Suprapubic skin (tissue), 4 donors: ENCODE data around the gene UBN2.
"Not testable (repeated sequence)": the region's sequence is repeated elsewhere in the genome, so short reads cannot be mapped to it uniquely, and the experiment has no call there.

ENCODE experiments used
- EP300 ChIP-seq: sonication (generic); formaldehyde crosslinking; IDR thresholded peaks from one replicate; pipeline ENCODE4 v1.6.1; 2017; ENCODE audit warnings: antibody characterized with exemption
- POLR2A ChIP-seq, 2 donors: fragments of 450-650 bp; IDR thresholded peaks; one replicate each; pipeline ENCODE4 v1.6.1; 2017; ENCODE audit warnings: antibody characterized with exemption in 2 of 2, mild to moderate bottlenecking in 2 of 2, moderate library complexity in 2 of 2
- POLR2AphosphoS5 ChIP-seq, 3 donors: sonication (generic); formaldehyde crosslinking; IDR thresholded peaks; one replicate each; pipeline ENCODE4 v1.6.1; 2017; ENCODE audit warnings: antibody characterized with exemption in 3 of 3
- TF ChIP-seq, protein P1 (sequence below), 2 donors: fragments of 200-600 bp in 1 of 2; fragments of 450-650 bp in 1 of 2; sonication (generic) in 1 of 2; IDR thresholded peaks; one replicate each; pipeline ENCODE4 v1.5.1; 2016 to 2019; ENCODE audit warnings: antibody characterized with exemption in 2 of 2, mild to moderate bottlenecking in 1 of 2, moderate library complexity in 1 of 2

DNA sequence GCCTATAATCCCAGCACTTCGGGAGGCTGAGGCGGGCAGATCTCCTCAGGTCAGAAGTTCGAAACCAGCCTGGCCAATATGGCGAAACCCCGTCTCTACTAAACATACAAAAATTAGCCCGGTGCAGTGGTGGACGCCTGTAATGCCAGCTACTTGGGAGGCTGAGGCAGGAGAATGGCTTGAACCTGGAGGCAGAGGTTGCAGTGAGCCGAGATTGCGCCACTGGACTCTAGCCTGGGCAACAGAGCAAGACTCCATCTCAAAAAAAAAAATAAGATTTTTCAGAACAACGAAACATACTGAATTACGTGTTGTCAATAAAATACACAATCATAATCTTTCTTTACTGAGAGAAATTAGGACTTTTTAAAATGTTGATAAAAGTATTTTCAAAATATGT is 93.7 kb downstream of the UBN2 start:
- TF ChIP-seq, protein P1, sequence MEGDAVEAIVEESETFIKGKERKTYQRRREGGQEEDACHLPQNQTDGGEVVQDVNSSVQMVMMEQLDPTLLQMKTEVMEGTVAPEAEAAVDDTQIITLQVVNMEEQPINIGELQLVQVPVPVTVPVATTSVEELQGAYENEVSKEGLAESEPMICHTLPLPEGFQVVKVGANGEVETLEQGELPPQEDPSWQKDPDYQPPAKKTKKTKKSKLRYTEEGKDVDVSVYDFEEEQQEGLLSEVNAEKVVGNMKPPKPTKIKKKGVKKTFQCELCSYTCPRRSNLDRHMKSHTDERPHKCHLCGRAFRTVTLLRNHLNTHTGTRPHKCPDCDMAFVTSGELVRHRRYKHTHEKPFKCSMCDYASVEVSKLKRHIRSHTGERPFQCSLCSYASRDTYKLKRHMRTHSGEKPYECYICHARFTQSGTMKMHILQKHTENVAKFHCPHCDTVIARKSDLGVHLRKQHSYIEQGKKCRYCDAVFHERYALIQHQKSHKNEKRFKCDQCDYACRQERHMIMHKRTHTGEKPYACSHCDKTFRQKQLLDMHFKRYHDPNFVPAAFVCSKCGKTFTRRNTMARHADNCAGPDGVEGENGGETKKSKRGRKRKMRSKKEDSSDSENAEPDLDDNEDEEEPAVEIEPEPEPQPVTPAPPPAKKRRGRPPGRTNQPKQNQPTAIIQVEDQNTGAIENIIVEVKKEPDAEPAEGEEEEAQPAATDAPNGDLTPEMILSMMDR (IDR thresholded peaks at IDR 0.05) = not testable (repeated sequence)
- TF ChIP-seq POLR2AphosphoS5 (IDR thresholded peaks at IDR 0.05); POLR2A (IDR thresholded peaks at IDR 0.05); EP300: not testable (repeated sequence)
